SK-N-SH treated with all-trans-retinoic acid at 6 μM for 48 hours (cell line): ENCODE measurements around the gene GPBAR1.

Experiments used
- ATAC-seq: fragments of 200-7000 bp; cut with Tn5 transposase; 3 replicates; pipeline ENCODE4 v1.9.1; 2020; ENCODE audit warnings: mild to moderate bottlenecking, moderate library complexity
- ARNTL ChIP-seq: fragments of 450-650 bp; formaldehyde crosslinking; IDR thresholded peaks from 2 replicates; pipeline ENCODE4 v1.5.0; 2020; ENCODE audit warnings: low read depth, mild to moderate bottlenecking, moderate library complexity, borderline replicate concordance
- CSDC2 ChIP-seq: fragments of 250-450 bp; sonication (Bioruptor Pico); IDR thresholded peaks from 2 replicates; pipeline ENCODE4 v1.5.0; 2020; ENCODE audit warnings: mild to moderate bottlenecking, moderate library complexity
- CSRNP3 ChIP-seq: fragments of 250-450 bp; sonication (Bioruptor Pico); IDR thresholded peaks from 2 replicates; pipeline ENCODE4 v1.5.1; 2021; ENCODE audit warnings: mild to moderate bottlenecking, moderate library complexity
- ESRRG ChIP-seq: fragments of 250-450 bp; sonication (Bioruptor Pico); IDR thresholded peaks from 2 replicates; pipeline ENCODE4 v1.6.1; 2021; ENCODE audit warnings: mild to moderate bottlenecking
- GLIS3 ChIP-seq: fragments of 250-450 bp; sonication (Bioruptor Pico); IDR thresholded peaks from 2 replicates; pipeline ENCODE4 v1.5.0; 2020; ENCODE audit warnings: mild to moderate bottlenecking, moderate library complexity
- ISL1 ChIP-seq: fragments of 250-450 bp; sonication (Bioruptor Pico); IDR thresholded peaks from 2 replicates; pipeline ENCODE4 v2.1.2; 2022; ENCODE audit warnings: mild to moderate bottlenecking, moderate library complexity
- OSR1 ChIP-seq: fragments of 250-450 bp; sonication (Bioruptor Pico); IDR thresholded peaks from 2 replicates; pipeline ENCODE4 v1.8.0; 2022; ENCODE audit warnings: moderate library complexity, mild to moderate bottlenecking, inconsistent platforms
- POU6F1 ChIP-seq: fragments of 250-450 bp; sonication (Bioruptor Pico); IDR thresholded peaks from 2 replicates; pipeline ENCODE4 v1.8.0; 2021; ENCODE audit warnings: low read depth, mild to moderate bottlenecking, moderate library complexity, borderline replicate concordance
- PPARA ChIP-seq: fragments of 250-450 bp; sonication (Bioruptor Pico); IDR thresholded peaks from 2 replicates; pipeline ENCODE4 v1.5.0; 2020; ENCODE audit warnings: mild to moderate bottlenecking, borderline replicate concordance
- RARB ChIP-seq: fragments of 250-450 bp; sonication (Bioruptor Pico); IDR thresholded peaks from 2 replicates; pipeline ENCODE4 v1.8.0; 2021; ENCODE audit warnings: mild to moderate bottlenecking, moderate library complexity
- SNAI2 ChIP-seq: fragments of 250-450 bp; sonication (Bioruptor Pico); IDR thresholded peaks from 2 replicates; pipeline ENCODE4 v1.5.0; 2020; ENCODE audit warnings: mild to moderate bottlenecking, moderate library complexity
- TOX ChIP-seq: fragments of 250-450 bp; sonication (Bioruptor Pico); IDR thresholded peaks from 2 replicates; pipeline ENCODE4 v1.8.0; 2021; ENCODE audit warnings: mild to moderate bottlenecking, moderate library complexity, borderline replicate concordance
- ZC3H10 ChIP-seq: fragments of 250-450 bp; sonication (Bioruptor Pico); IDR thresholded peaks from 2 replicates; pipeline ENCODE4 v1.5.1; 2021; ENCODE audit warnings: mild to moderate bottlenecking, moderate library complexity
- ZFP3 ChIP-seq: fragments of 250-450 bp; sonication (Bioruptor Pico); IDR thresholded peaks from 2 replicates; pipeline ENCODE4 v1.5.0; 2020; ENCODE audit warnings: mild to moderate bottlenecking, moderate library complexity
- ZFP30 ChIP-seq: fragments of 450-650 bp; formaldehyde crosslinking; IDR thresholded peaks from 2 replicates; pipeline ENCODE4 v1.5.0; 2022; ENCODE audit warnings: mild to moderate bottlenecking, moderate library complexity
- ZNF565 ChIP-seq: fragments of 450-650 bp; formaldehyde crosslinking; conservative IDR thresholded peaks from 2 replicates; pipeline ENCODE4 v1.5.0; 2020; ENCODE audit warnings: low read depth, mild to moderate bottlenecking, moderate library complexity
- ZNF70 ChIP-seq: fragments of 450-650 bp; formaldehyde crosslinking; IDR thresholded peaks from 2 replicates; pipeline ENCODE4 v1.5.0; 2020; ENCODE audit warnings: mild to moderate bottlenecking, moderate library complexity
- ZNF8 ChIP-seq: fragments of 450-650 bp; formaldehyde crosslinking; IDR thresholded peaks from 2 replicates; pipeline ENCODE4 v1.5.0; 2020; ENCODE audit warnings: mild to moderate bottlenecking, moderate library complexity
- TF ChIP-seq, protein P1 (sequence below): fragments of 250-450 bp; sonication (Bioruptor Pico); IDR thresholded peaks from 2 replicates; pipeline ENCODE4 v1.5.1; 2020; ENCODE audit warnings: low read depth, mild to moderate bottlenecking, moderate library complexity
- TF ChIP-seq, protein P2 (sequence below): fragments of 250-450 bp; sonication (Bioruptor Pico); IDR thresholded peaks from 2 replicates; pipeline ENCODE4 v1.5.0; 2020; ENCODE audit warnings: mild to moderate bottlenecking, moderate library complexity

Gene GPBAR1

GRCh38 chr2:218294430-218295022 is 33.7 kb downstream of the GPBAR1 start:
- no peak for ATAC-seq
- TF ChIP-seq ZNF565 (CRISPR knock-in tag) (no peak), PPARA (no peak), ZNF70 (CRISPR knock-in tag) (no peak), ZNF8 (CRISPR knock-in tag) (no peak), ARNTL (CRISPR knock-in tag) (no peak), OSR1 (CRISPR knock-in tag) (no peak), ZFP3 (CRISPR knock-in tag) (no peak), SNAI2 (CRISPR knock-in tag) (no peak)
- TF ChIP-seq, protein P1, sequence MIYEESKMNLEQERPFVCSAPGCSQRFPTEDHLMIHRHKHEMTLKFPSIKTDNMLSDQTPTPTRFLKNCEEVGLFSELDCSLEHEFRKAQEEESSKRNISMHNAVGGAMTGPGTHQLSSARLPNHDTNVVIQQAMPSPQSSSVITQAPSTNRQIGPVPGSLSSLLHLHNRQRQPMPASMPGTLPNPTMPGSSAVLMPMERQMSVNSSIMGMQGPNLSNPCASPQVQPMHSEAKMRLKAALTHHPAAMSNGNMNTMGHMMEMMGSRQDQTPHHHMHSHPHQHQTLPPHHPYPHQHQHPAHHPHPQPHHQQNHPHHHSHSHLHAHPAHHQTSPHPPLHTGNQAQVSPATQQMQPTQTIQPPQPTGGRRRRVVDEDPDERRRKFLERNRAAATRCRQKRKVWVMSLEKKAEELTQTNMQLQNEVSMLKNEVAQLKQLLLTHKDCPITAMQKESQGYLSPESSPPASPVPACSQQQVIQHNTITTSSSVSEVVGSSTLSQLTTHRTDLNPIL (CRISPR knock-in tag) = no peak

DNA sequence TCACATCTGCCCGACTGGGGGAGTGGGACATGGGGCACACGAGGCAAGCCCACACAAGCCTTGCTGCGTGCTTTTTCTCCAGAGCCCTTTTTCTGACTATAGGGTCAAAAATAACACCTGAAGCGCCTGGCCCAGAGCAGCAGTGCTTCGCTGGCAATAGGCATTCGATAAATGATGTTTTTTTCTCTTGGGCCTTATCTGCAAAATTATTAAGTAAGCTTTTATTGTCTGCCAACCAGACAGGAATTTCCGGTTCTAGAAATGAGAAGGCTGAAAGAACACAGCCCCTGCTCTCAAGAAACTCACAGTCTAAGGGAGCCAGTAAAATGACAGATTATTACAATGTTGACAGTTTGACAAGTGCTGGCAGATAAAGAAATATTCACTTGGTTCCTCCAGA is 34.2 kb downstream of the GPBAR1 start:
- TF ChIP-seq SNAI2 (CRISPR knock-in tag) (no peak), TOX (CRISPR knock-in tag) (no peak), ZC3H10 (CRISPR knock-in tag) (no peak), ZNF8 (CRISPR knock-in tag) (no peak), RARB (CRISPR knock-in tag) (no peak), ISL1 (peak; percentile 19; the same call in 1 of the 2 replicates)
- TF ChIP-seq, protein P2, sequence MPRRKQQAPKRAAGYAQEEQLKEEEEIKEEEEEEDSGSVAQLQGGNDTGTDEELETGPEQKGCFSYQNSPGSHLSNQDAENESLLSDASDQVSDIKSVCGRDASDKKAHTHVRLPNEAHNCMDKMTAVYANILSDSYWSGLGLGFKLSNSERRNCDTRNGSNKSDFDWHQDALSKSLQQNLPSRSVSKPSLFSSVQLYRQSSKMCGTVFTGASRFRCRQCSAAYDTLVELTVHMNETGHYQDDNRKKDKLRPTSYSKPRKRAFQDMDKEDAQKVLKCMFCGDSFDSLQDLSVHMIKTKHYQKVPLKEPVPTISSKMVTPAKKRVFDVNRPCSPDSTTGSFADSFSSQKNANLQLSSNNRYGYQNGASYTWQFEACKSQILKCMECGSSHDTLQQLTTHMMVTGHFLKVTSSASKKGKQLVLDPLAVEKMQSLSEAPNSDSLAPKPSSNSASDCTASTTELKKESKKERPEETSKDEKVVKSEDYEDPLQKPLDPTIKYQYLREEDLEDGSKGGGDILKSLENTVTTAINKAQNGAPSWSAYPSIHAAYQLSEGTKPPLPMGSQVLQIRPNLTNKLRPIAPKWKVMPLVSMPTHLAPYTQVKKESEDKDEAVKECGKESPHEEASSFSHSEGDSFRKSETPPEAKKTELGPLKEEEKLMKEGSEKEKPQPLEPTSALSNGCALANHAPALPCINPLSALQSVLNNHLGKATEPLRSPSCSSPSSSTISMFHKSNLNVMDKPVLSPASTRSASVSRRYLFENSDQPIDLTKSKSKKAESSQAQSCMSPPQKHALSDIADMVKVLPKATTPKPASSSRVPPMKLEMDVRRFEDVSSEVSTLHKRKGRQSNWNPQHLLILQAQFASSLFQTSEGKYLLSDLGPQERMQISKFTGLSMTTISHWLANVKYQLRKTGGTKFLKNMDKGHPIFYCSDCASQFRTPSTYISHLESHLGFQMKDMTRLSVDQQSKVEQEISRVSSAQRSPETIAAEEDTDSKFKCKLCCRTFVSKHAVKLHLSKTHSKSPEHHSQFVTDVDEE (CRISPR knock-in tag) = no peak

DNA sequence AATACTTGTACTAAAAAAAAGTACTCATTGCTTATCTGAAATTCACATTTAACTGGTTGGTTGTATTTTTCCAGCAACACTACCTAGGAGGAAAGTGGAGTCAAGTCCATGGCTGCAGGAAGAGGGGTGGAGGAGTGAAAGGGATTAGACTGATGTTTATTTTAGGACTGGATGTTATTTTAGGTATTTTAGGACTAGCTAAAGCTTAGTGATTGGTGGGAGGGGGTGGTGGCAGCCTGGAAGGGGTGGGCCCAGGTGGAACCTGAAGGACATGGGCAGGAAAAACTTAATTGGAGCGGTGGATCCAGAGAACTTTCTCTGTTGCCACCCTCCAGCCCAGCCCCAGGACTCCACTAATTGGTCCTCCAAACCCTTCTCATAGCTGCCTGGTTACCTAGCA is 35.4 kb downstream of the GPBAR1 start:
- TF ChIP-seq CSRNP3 (CRISPR knock-in tag) (no peak), ZNF8 (CRISPR knock-in tag) (no peak), SNAI2 (CRISPR knock-in tag) (no peak), POU6F1 (CRISPR knock-in tag) (no peak), ZFP30 (CRISPR knock-in tag) (no peak), ISL1 (no peak), CSDC2 (CRISPR knock-in tag) (no peak), ESRRG (CRISPR knock-in tag) (no peak), TOX (CRISPR knock-in tag) (no peak), GLIS3 (CRISPR knock-in tag) (no peak), PPARA (no peak), ZC3H10 (CRISPR knock-in tag) (no peak)
- TF ChIP-seq, protein P1 (CRISPR knock-in tag) = no peak
- TF ChIP-seq, protein P2 (CRISPR knock-in tag) = no peak
- ATAC-seq = no peak

More for the DNA sequence above, 34.2 kb downstream of the GPBAR1 start:
- no peak for ATAC-seq
